NCI-H2227 (cell line): ENCODE measurements around the gene PCDHA13.
"Not testable (repeated sequence)": the region's sequence is repeated elsewhere in the genome, so short reads cannot be mapped to it uniquely, and the experiment has no call there.

Source experiments
- DNase-seq: peaks from one replicate; lab custom pipeline; 2025; ENCODE audit not compliant: unreplicated experiment; lab: John Stamatoyannopoulos, UW

Gene PCDHA13

GRCh38 chr5:140870221-140871201 lies 11.4 kb upstream of the PCDHA13 start:
- no peak for DNase-seq

DNA sequence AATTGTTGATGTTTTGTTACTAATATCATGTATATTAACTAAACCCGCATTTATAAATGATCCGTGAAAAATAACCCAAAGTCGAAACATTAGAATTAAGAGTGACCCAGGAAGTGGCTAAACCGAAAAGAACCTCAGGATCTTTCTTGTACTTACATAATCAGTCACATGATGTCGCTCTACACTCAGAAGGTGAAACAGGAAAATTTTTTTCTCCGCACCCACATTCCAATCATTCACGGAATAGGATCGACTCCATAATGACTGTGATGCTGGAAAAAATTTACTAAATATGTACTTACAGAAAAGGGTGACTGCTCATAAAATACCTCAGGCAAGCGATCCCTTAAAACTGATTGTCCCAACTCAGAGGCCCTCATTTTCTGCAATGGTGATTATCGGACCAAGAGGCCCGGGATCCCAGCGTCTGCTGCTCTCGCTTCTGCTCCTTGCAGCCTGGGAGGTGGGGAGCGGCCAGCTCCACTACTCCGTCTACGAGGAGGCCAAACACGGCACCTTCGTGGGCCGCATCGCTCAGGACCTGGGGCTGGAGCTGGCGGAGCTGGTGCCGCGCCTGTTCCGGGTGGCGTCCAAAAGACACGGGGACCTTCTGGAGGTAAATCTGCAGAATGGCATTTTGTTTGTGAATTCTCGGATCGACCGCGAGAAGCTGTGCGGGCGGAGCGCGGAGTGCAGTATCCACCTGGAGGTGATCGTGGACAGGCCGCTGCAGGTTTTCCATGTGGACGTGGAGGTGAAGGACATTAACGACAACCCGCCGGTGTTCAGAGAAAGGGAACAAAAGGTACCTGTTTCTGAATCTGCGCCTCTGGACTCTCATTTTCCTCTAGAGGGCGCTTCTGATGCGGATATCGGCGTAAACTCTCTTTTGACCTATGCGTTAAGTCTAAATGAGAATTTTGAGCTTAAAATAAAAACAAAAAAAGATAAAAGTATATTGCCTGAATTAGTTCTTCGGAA lies 6.5 kb upstream of the PCDHA13 start, which contains the start of gene PCDHA12:
Gene PCDHA12 (plus strand): TSS at position 224 of the 981 bp plus-strand sequence. CDS start 165 bp downstream, at position 389.
- DNase-seq = no peak

- not testable (repeated sequence) for DNase-seq
Observed at GRCh38 chr5:140876541-140877261, 5.2 kb upstream of the PCDHA13 start.

DNA sequence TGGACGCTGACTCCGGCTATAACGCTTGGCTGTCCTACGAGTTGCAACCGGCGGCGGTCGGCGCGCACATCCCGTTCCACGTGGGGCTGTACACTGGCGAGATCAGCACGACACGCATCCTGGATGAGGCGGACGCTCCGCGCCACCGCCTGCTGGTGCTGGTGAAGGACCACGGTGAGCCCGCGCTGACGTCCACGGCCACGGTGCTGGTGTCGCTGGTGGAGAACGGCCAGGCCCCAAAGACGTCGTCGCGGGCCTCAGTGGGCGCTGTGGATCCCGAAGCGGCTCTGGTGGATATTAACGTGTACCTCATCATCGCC lies 4.7 kb upstream of the PCDHA13 start:
- no peak for DNase-seq

DNA sequence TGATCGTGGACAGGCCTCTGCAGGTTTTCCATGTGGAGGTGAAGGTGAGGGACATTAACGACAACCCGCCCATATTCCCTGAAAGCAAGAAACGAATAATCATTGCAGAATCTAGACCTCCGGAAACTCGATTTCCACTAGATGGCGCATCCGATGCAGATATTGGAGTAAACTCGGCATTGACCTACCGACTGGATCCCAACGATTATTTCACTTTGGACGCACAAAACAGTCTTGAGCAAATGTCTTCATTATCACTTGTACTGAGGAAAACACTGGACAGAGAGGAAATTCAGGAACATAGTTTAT lies 621 bp downstream of the PCDHA13 start:
- no peak for DNase-seq

GRCh38 chr5:140883373-140883772 lies 1.4 kb downstream of the PCDHA13 start:
- DNase-seq = no peak

- no peak for DNase-seq
Observed at GRCh38 chr5:140883927-140884697, 2.2 kb downstream of the PCDHA13 start.

DNA sequence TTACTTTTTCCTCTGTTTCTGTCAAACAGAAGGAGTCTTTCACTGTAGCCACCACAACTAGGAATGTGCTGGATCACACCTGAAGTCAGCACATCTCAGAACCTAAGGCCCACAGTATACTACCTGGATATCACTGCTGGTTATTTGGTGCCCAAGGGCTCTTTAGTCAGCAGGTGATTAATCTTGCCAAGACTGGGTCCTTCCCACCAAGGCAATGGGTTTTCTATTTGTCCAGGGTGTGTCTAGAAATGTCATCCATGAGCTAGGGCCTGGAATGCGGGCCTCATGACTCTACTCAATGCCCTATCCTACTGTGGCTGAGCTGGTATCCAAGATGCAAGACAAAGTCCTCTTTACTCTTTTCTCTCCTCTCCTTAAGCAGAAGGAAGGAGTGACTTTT lies 34.4 kb downstream of the PCDHA13 start:
- no peak for DNase-seq

DNA sequence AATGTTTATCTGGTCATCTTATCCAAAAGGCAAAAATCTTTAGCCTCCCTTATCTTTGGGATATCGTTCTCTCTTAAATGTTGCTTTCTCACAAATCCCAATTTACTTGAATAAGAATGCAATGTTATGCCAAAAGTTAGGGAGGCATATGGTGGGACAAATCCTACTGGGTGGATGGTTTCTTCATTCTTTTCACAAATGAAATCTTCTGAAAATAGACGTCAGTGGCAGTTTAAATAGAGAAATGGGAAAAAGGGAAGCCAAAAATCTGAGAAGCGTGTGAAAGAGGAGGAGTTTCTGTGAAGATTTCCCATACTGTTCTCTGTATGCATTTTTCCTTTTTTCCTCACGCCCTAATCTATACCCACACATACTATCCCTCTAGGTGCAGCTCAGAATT lies 41.7 kb downstream of the PCDHA13 start:
- no peak for DNase-seq

DNA sequence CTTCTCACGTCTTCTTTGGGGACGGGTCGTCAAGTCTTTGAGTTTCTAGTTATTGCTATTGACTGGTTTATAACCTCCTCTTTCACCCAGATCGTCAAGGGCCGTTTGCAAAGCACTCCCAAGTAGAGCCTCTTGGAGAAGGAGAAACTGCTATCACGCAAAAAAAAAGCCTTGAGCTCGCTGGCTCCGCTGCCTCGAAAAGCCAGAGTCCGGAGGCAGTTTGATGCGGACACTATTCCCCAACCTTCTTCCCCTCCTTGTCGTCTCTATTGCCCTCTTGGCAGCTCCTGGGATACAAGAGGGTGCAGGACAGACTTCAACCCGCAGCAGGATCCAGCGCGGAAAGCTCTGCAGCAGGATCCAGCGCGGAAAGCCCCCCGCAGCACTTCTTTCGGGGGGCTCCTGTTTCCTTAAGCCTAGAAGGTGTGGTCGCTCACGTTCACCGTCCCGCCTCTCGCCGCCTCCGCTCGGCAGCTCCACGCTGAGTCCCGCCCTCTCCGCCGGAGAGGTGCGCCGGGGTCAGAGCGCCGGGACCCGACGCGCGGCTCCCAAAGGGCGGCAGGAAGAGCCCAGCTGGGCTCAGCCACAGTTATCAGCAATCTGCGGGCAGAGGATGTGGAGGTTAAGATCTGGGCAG lies 44.0 kb downstream of the PCDHA13 start, which contains the start of gene PCDHAC1:
Gene PCDHAC1 (plus strand): TSS at position 494 of the 637 bp plus-strand sequence. CDS start 594 bp downstream, outside the sequence.
- DNase-seq = peak; percentile 77

DNA sequence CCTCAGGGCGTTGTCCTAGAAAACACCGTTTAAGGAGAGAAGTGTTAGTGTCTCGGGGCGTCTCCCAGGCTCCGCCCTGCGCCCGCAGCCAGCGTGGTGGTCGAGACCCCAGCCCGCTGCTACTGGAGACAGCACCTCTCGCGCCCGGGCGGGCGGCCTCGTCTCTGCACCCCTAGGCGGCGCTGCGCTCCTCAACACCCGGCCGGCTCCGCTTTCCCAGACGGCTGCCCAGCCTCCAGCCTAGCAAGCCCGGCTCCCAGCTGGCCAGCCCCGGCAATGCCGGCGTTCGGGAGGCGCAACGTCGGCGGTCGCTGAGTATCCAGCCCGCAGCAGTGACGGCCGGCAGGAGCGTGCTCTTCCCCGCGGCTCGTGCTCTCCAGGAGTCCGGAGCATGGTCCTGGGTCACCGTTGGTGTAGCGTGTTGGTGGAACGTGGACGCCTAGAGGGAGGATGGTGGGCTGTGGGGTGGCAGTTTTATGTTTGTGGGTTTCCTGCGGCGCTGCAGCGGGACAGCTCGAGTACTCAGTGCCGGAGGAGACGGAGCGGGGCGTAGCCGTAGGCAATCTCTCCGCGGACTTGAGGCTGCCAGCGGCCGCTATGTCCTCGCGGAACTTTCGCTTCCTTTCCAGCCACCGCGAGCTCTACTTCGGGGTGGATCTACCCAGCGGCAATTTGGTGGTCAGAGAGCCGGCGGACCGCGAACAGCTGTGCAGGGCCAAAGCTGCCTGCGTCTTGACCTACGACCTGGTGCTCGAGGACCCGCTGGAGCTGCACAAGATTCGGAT lies 44.7 kb downstream of the PCDHA13 start:
- DNase-seq = peak; percentile 89

GRCh38 chr5:140927228-140927573 lies 45.3 kb downstream of the PCDHA13 start:
- peak; percentile 25 for DNase-seq
